ENCODE data around the gene SMDT1. TPM values are rescaled to one million over a fixed set of nuclear protein-coding genes. Genes with fewer than 3 reads are reported as not detected.

Gene SMDT1
- total and polyA plus RNA-seq, 2 donors (not counting 3 experiments of a cell fraction or from before 2014, with no cell fraction given): 61.2 to 74.2 TPM

- Histone ChIP-seq H3K9me1 (replicated peaks; ENCODE audit: control insufficient read depth, extremely low read depth, insufficient read depth, low read length) (no peaks in the 10 kb centered on the region), H3K9me3 (replicated peaks; ENCODE audit: control insufficient read depth, insufficient read depth, low read length) (no peaks in the 10 kb centered on the region), H3K36me3 (ENCODE audit: control insufficient read depth in 2 of 2, extremely low read depth in 1 of 2, insufficient read depth in 2 of 2, low read length in 2 of 2) (no peaks in the 10 kb centered on the region), H3K4me1 (ENCODE audit: control insufficient read depth, extremely low read depth, insufficient read depth, low read length) (no peaks in the 10 kb centered on the region), H3K4me3 (replicated peaks in 1 of 3; ENCODE audit: insufficient read depth in 1 of 3, low read depth in 1 of 3, low read length in 3 of 3) (no peak overlapping the region), H4K20me1 (replicated peaks; ENCODE audit: control insufficient read depth, extremely low read depth, insufficient read depth, low read length) (no peaks in the 10 kb centered on the region), H3K79me2 (ENCODE audit: control insufficient read depth, insufficient read depth, low read length) (no peaks in the 10 kb centered on the region), H3K9ac (replicated peaks; ENCODE audit: extremely low read depth, insufficient read depth, low read length) (no peak overlapping the region), H3K27me3 (ENCODE audit: control insufficient read depth in 2 of 2, insufficient read depth in 2 of 2, low read length in 2 of 2) (peaks cover 0 to 3% of the 10 kb centered on the region in 2 experiments), H3K27ac (ENCODE audit: insufficient read depth, low read depth, low read length) (no peak overlapping the region), H3K4me2 (ENCODE audit: insufficient read depth, low read length) (no peak overlapping the region), H2AFZ (ENCODE audit: low read depth, low read length) (no peak overlapping the region)
- intact Hi-C loops (cut with micrococcal nuclease) (no loop called here), dilution Hi-C loops (cut with MboI; ENCODE audit: extremely low pct_ligation_motif_present, low sequenced_read_pairs) (no loop called here)
- DNase-seq (ENCODE audit: low read depth, low spot score) (no peak), FAIRE-seq (no peak)
- ChIA-PET POLR2A (no interaction called here), CTCF (no interaction called here)
- no TSS peak for BruUV-seq (replicated peaks)
- TF ChIP-seq MYC (IDR thresholded peaks at IDR 0.05; ENCODE audit: low read depth, low read length): no peak
- no peak for TF ChIP-seq CTCF (IDR thresholded peaks at IDR 0.05; ENCODE audit: extremely low read depth in 1 of 2, insufficient read depth in 1 of 2, low read depth in 1 of 2, low read length in 2 of 2)
- no peak for TF ChIP-seq POLR2A (IDR thresholded peaks at IDR 0.05; ENCODE audit: low read depth, low read length)
- TF ChIP-seq FOS (IDR thresholded peaks at IDR 0.05; ENCODE audit: borderline replicate concordance, insufficient read depth, low read length): no peak
- TF ChIP-seq GATA2 (IDR thresholded peaks at IDR 0.05; ENCODE audit: insufficient read depth, insufficient read length, low read depth, low read length): no peak
- TF ChIP-seq MAX (IDR thresholded peaks at IDR 0.05; ENCODE audit: insufficient read depth, insufficient read length): no peak
- TF ChIP-seq EZH2 (IDR thresholded peaks at IDR 0.05; ENCODE audit: borderline replicate concordance, low read depth, low read length, severe bottlenecking): no peak
- no peak for TF ChIP-seq JUN (IDR thresholded peaks at IDR 0.05; ENCODE audit: borderline replicate concordance, insufficient read depth, insufficient read length, low read depth)
- no peak for TF ChIP-seq POLR2AphosphoS5 (IDR thresholded peaks at IDR 0.05; ENCODE audit: insufficient read depth, low read depth, low read length)
These were observed 40.2 kb upstream of the SMDT1 start for GRCh38 chr22:42039271-42039670.
